H1 (cell line): ENCODE results near the gene CAMKMT. TPM values are rescaled to one million over a fixed set of nuclear protein-coding genes. Genes with fewer than 3 reads are reported as not detected.

Experiments
- CTCF ChIA-PET: fragments of 300-600 bp; sonication (Branson Sonifier 250); formaldehyde crosslinking; loops from one replicate; lab custom pipeline; 2021; ENCODE audit not compliant: partially characterized antibody; lab: Charles Lee
- POLR2A ChIA-PET: fragments of 300-600 bp; sonication (Branson Sonifier 250); formaldehyde crosslinking; loops from one replicate; lab custom pipeline; 2021; ENCODE audit warnings: inconsistent platforms; ENCODE audit not compliant: partially characterized antibody; lab: Charles Lee
- DNase-seq, 2 experiments: peaks; one replicate each; pipeline versions ENCODE4 v3.0.0 to v3.0.0-alpha.2; 2010 to 2022; ENCODE audit warnings: low spot score in 2 of 2, low read depth in 1 of 2, mixed read lengths in 1 of 2
- FAIRE-seq: peaks from 2 replicates; lab custom pipeline; 2011; peaks lifted over from hg19 to GRCh38; lab: Jason Lieb, UNC
- H2AFZ ChIP-seq: 2 replicates; pipeline ENCODE4 v1.8.1; 2012; ENCODE audit warnings: low read length, inconsistent platforms
- H2AK5ac ChIP-seq: 2 replicates; pipeline ENCODE4 v1.6.1; 2013; ENCODE audit warnings: low read depth, low read length
- H2BK120ac ChIP-seq: replicated peaks from 2 replicates; pipeline ENCODE3; 2013; ENCODE audit warnings: low read depth, low read length, inconsistent platforms
- H2BK12ac ChIP-seq: 2 replicates; pipeline ENCODE4 v1.6.1; 2013; ENCODE audit warnings: low read depth, low read length
- H2BK15ac ChIP-seq: 2 replicates; pipeline ENCODE4 v1.6.1; 2013; ENCODE audit warnings: low read length
- H2BK20ac ChIP-seq: 2 replicates; pipeline ENCODE4 v1.6.1; 2013; ENCODE audit warnings: low read length
- H2BK5ac ChIP-seq: 2 replicates; pipeline ENCODE4 v1.6.1; 2013; ENCODE audit warnings: low read depth, low read length
- H3K14ac ChIP-seq: 2 replicates; pipeline ENCODE4 v1.6.1; 2013; ENCODE audit warnings: inconsistent platforms; ENCODE audit not compliant: insufficient read length
- H3K18ac ChIP-seq: 2 replicates; pipeline ENCODE4 v1.6.1; 2013; ENCODE audit warnings: low read length; ENCODE audit errors: extremely low read depth
- H3K23ac ChIP-seq: 2 replicates; pipeline ENCODE4 v1.6.1; 2013; ENCODE audit warnings: inconsistent platforms; ENCODE audit not compliant: insufficient read length
- H3K23me2 ChIP-seq: 2 replicates; pipeline ENCODE4 v1.6.1; 2013; ENCODE audit warnings: low read depth, low read length
- H3K27ac ChIP-seq: 2 replicates; pipeline ENCODE4 v1.6.1; 2011; ENCODE audit warnings: low read depth, low read length, inconsistent platforms
- H3K27me3 ChIP-seq, 4 experiments: replicated peaks in 1 of 4; 1 replicate in 1 of 4; 2 replicates in 3 of 4; pipeline versions ENCODE4 v1.6.1 to v1.8.1; 2011 to 2013; ENCODE audit warnings: low read length in 3 of 4, mild to moderate bottlenecking in 3 of 4, inconsistent platforms in 2 of 4, mixed read lengths in 2 of 4, moderate library complexity in 1 of 4; ENCODE audit not compliant: control insufficient read depth in 3 of 4, insufficient read depth in 3 of 4; ENCODE audit errors: extremely low read depth in 1 of 4
- H3K36me3 ChIP-seq, 4 experiments: 2 replicates each; pipeline versions ENCODE4 v1.6.1 to v1.8.1; 2011 to 2013; ENCODE audit warnings: mild to moderate bottlenecking in 4 of 4, low read length in 3 of 4, moderate library complexity in 2 of 4, control low read depth in 1 of 4, inconsistent platforms in 1 of 4; ENCODE audit not compliant: insufficient read depth in 4 of 4, control insufficient read depth in 2 of 4
- H3K4ac ChIP-seq: replicated peaks from 2 replicates; pipeline ENCODE3; 2013; ENCODE audit warnings: low read length, low read depth, mixed read lengths, inconsistent platforms; ENCODE audit not compliant: insufficient read length
- H3K4me1 ChIP-seq, 4 experiments: replicated peaks in 1 of 4; 1 replicate in 1 of 4; 2 replicates in 3 of 4; pipeline versions ENCODE4 v1.6.1 to v1.8.1; 2011 to 2013; ENCODE audit warnings: low read length in 3 of 4, inconsistent platforms in 2 of 4, mixed read lengths in 1 of 4; ENCODE audit not compliant: insufficient read depth in 4 of 4, control insufficient read depth in 3 of 4
- H3K4me2 ChIP-seq, 2 experiments: 2 replicates each; pipeline versions ENCODE4 v1.6.1 to v1.8.1; 2011 to 2013; ENCODE audit warnings: low read depth in 2 of 2, low read length in 2 of 2, control low read depth in 1 of 2, inconsistent platforms in 1 of 2, mild to moderate bottlenecking in 1 of 2; ENCODE audit not compliant: insufficient read depth in 1 of 2
- H3K4me3 ChIP-seq, 4 experiments: fragments of 200-600, 300-600 bp in 1 of 4; sonication (generic), shearing (Covaris generic), sonication (Bioruptor Twin) in 1 of 4; 2 replicates each; pipeline versions ENCODE4 v1.5.1 to v1.8.1; 2011 to 2016; ENCODE audit warnings: low read length in 4 of 4, low read depth in 3 of 4, control low read depth in 2 of 4, inconsistent platforms in 2 of 4, mild to moderate bottlenecking in 2 of 4, mixed read lengths in 1 of 4, moderate library complexity in 1 of 4; ENCODE audit not compliant: insufficient read depth in 2 of 4; ENCODE audit errors: extremely low read depth in 1 of 4
- H3K56ac ChIP-seq: replicated peaks from 2 replicates; pipeline ENCODE3; 2013; ENCODE audit warnings: low read depth, mild to moderate bottlenecking, mixed read lengths, low read length, inconsistent platforms; ENCODE audit not compliant: insufficient read length
- H3K79me1 ChIP-seq: 2 replicates; pipeline ENCODE4 v1.6.1; 2013; ENCODE audit warnings: low read depth, low read length, control low read depth
- H3K79me2 ChIP-seq, 2 experiments: 2 replicates each; pipeline versions ENCODE4 v1.6.1 to v1.8.1; 2012 to 2013; ENCODE audit warnings: low read length in 2 of 2, mild to moderate bottlenecking in 2 of 2, inconsistent platforms in 1 of 2; ENCODE audit not compliant: insufficient read depth in 2 of 2, control insufficient read depth in 1 of 2
- H3K9ac ChIP-seq, 4 experiments: replicated peaks in 1 of 4; 1 replicate in 1 of 4; 2 replicates in 3 of 4; pipeline versions ENCODE4 v1.6.1 to v1.8.1; 2011 to 2013; ENCODE audit warnings: low read depth in 3 of 4, low read length in 3 of 4, control low read depth in 2 of 4, mild to moderate bottlenecking in 2 of 4, moderate library complexity in 2 of 4, inconsistent platforms in 1 of 4; ENCODE audit errors: extremely low read depth in 1 of 4
- H3K9me3 ChIP-seq, 2 experiments: 2 replicates each; pipeline versions ENCODE4 v1.6.1 to v1.8.1; 2012 to 2013; ENCODE audit warnings: mild to moderate bottlenecking in 2 of 2, moderate library complexity in 2 of 2, control low read depth in 1 of 2, inconsistent platforms in 1 of 2, low read depth in 1 of 2, low read length in 1 of 2, mixed read lengths in 1 of 2; ENCODE audit not compliant: insufficient read depth in 2 of 2
- H4K20me1 ChIP-seq, 2 experiments: replicated peaks in 1 of 2; 2 replicates each; pipeline versions ENCODE3 to v1.8.1; 2011 to 2013; ENCODE audit warnings: inconsistent platforms in 2 of 2, low read length in 2 of 2, mild to moderate bottlenecking in 1 of 2; ENCODE audit not compliant: insufficient read depth in 2 of 2, control insufficient read depth in 1 of 2
- H4K5ac ChIP-seq: 2 replicates; pipeline ENCODE4 v1.6.1; 2013; ENCODE audit warnings: low read length, low read depth, mixed read lengths, inconsistent platforms; ENCODE audit not compliant: insufficient read length
- H4K8ac ChIP-seq: 2 replicates; pipeline ENCODE4 v1.8.0; 2013; ENCODE audit warnings: mild to moderate bottlenecking, moderate library complexity, low read length, inconsistent platforms; ENCODE audit not compliant: insufficient read depth; ENCODE audit errors: extremely low read depth
- H4K91ac ChIP-seq: replicated peaks from 2 replicates; pipeline ENCODE3; 2013; ENCODE audit warnings: low read length, mixed read lengths, inconsistent platforms; ENCODE audit not compliant: insufficient read length
- ATF3 ChIP-seq: IDR thresholded peaks from 2 replicates; pipeline ENCODE4 v1.6.1; 2011; ENCODE audit warnings: low read depth, mild to moderate bottlenecking, low read length; ENCODE audit not compliant: insufficient read depth
- BCL11A ChIP-seq, 2 experiments: IDR thresholded peaks; one replicate each; pipeline ENCODE4 v1.6.1; 2011; ENCODE audit warnings: low read depth in 2 of 2, low read length in 2 of 2, mild to moderate bottlenecking in 2 of 2
- CTCF ChIP-seq, 3 experiments: IDR thresholded peaks; 1 replicate in 2 of 3; 2 replicates in 1 of 3; pipeline versions ENCODE4 v1.5.1 to v1.6.1; 2011; ENCODE audit warnings: low read length in 3 of 3, mild to moderate bottlenecking in 3 of 3, inconsistent platforms in 2 of 3, low read depth in 1 of 3, moderate library complexity in 1 of 3; ENCODE audit not compliant: insufficient read depth in 1 of 3; ENCODE audit errors: control extremely low read depth in 1 of 3
- GTF2F1 ChIP-seq: IDR thresholded peaks from 2 replicates; pipeline ENCODE4 v1.6.1; 2012; ENCODE audit warnings: low read depth, low read length, improper control_type of control experiment, borderline replicate concordance
- JUND ChIP-seq: IDR thresholded peaks from 2 replicates; pipeline ENCODE4 v1.6.1; 2011; ENCODE audit warnings: mild to moderate bottlenecking, improper control_type of control experiment, low read length
- KDM1A ChIP-seq: fragments of 200-600, 300-600 bp; sonication (generic); IDR thresholded peaks from 2 replicates; pipeline ENCODE4 v1.7.1; 2016; ENCODE audit warnings: mild to moderate bottlenecking, low read length, borderline replicate concordance
- KDM5A ChIP-seq: fragments of 200-600 bp; IDR thresholded peaks from 2 replicates; pipeline ENCODE4 v1.7.1; 2012; ENCODE audit warnings: mild to moderate bottlenecking, low read length, inconsistent platforms, mixed read lengths
- POLR2AphosphoS5 ChIP-seq: IDR thresholded peaks from 2 replicates; pipeline ENCODE4 v1.6.1; 2011; ENCODE audit warnings: low read depth, low read length
- SP4 ChIP-seq: IDR thresholded peaks from 2 replicates; pipeline ENCODE4 v1.6.1; 2012; ENCODE audit warnings: low read length, inconsistent platforms
- SUZ12 ChIP-seq: fragments of 200-600 bp; sonication (generic); IDR thresholded peaks from 2 replicates; pipeline ENCODE4 v1.6.1; 2012; ENCODE audit warnings: mild to moderate bottlenecking, inconsistent platforms, low read length, moderate library complexity, mixed read lengths
- YY1 ChIP-seq: IDR thresholded peaks from 2 replicates; pipeline ENCODE4 v1.6.1; 2011; ENCODE audit warnings: low read depth, mild to moderate bottlenecking, low read length
- WGBS, 2 experiments: shearing (Covaris generic) in 1 of 2; methylation state at CpG; one replicate each; pipeline versions ENCODE4 v1.1.6 to v1.1.7; 2013 to 2015; ENCODE audit warnings: low lambda C conversion rate in 2 of 2, mixed read lengths in 2 of 2, inconsistent platforms in 1 of 2, low coverage in 1 of 2, missing lambda C conversion rate in 1 of 2; ENCODE audit not compliant: insufficient replicate concordance in 2 of 2, insufficient coverage in 1 of 2, insufficient read length in 1 of 2; ENCODE audit errors: extremely low coverage in 1 of 2, missing lambda C conversion rate in 1 of 2; 5-methylcytosine and 5-hydroxymethylcytosine counted together
- polyA plus RNA-seq, 7 experiments: library from polyadenylated mRNA; depleted of rRNA in 3 of 7; stranded (reverse) in 5 of 7; unstranded in 2 of 7; fragments of >200 nt in 5 of 7; fragments of 200-250 nt in 2 of 7; gene quantifications; 1 replicate in 5 of 7; 2 replicates in 1 of 7; 4 replicates in 1 of 7; pipeline versions ENCODE4 v1.2.1 to v1.2.3, GENCODE V29; 2011 to 2013; ENCODE audit warnings: missing spikeins in 2 of 7, mixed read lengths in 2 of 7
- total RNA-seq: library from RNA; stranded (reverse); fragmentation: NEBNext Ultra II Directional; extraction: Animal tissue kit (Norgen Biotek cat#: 25700); gene quantifications from 2 replicates; pipeline ENCODE4 v1.2.1, GENCODE V29; 2021

The CAMKMT gene
- total and polyA plus RNA-seq, 2 of the 8 experiments (the other 6 are each of a cell fraction or from before 2014, with no cell fraction given): 14.7 to 22.4 TPM

GRCh38 chr2:44495544-44495943 is 133.8 kb downstream of the CAMKMT start:
- H3K79me1 ChIP-seq: no peaks in the 10 kb centered on the region
- no peak overlapping the region for H3K4me2 ChIP-seq
- H3K4me3 ChIP-seq: no peak overlapping the region
- CTCF ChIA-PET: interaction anchor here (0.6 to 1.4 kb wide), 2 partner anchors 15 to 30 kb away, joined by 3 to 6 read pairs; no protein-coding TSS in a partner anchor
- no peak for DNase-seq
- no peak overlapping the region for H3K56ac ChIP-seq
- H2AK5ac ChIP-seq: no peak overlapping the region
- FAIRE-seq: no peak
- POLR2A ChIA-PET: interaction anchor here (1.7 kb wide), 1 partner anchor 12 kb away, joined by 4 read pairs; no protein-coding TSS in a partner anchor
- no peaks in the 10 kb centered on the region for H3K79me2 ChIP-seq
- 93% methylated on average over 1 of the region's 1 CpG; no CpG with 5 or more reads in 1 of the 2 experiments for WGBS, 2 experiments
- no peaks in the 10 kb centered on the region for H3K23me2 ChIP-seq
- H4K91ac ChIP-seq: no peak overlapping the region
- H3K14ac ChIP-seq: no peak overlapping the region
- no peak overlapping the region for H3K23ac ChIP-seq
- peaks cover 0 to 7% (median 0%) of the 10 kb centered on the region in 4 experiments; a peak in 2 of 7 replicates for H3K4me1 ChIP-seq
- H2BK12ac ChIP-seq: no peak overlapping the region
- H3K4ac ChIP-seq: no peak overlapping the region
- no peak overlapping the region for H2BK120ac ChIP-seq
- no peak overlapping the region for H3K9ac ChIP-seq
- H3K27ac ChIP-seq: no peak overlapping the region
- no peaks in the 10 kb centered on the region for H4K20me1 ChIP-seq
- H4K5ac ChIP-seq: no peak overlapping the region
- H2BK5ac ChIP-seq: no peak overlapping the region
- H2AFZ ChIP-seq: no peak overlapping the region
- no peak overlapping the region for H4K8ac ChIP-seq
- no peaks in the 10 kb centered on the region for H3K9me3 ChIP-seq
- no peaks in the 10 kb centered on the region for H3K36me3 ChIP-seq
- no peak overlapping the region for H2BK15ac ChIP-seq
- no peaks in the 10 kb centered on the region for H3K27me3 ChIP-seq
- H2BK20ac ChIP-seq: no peak overlapping the region
- H3K18ac ChIP-seq: no peak overlapping the region
- no peak for TF ChIP-seq BCL11A (IDR thresholded peaks at IDR 0.05; ENCODE audit: low read depth in 2 of 2, low read length in 2 of 2)
- TF ChIP-seq SP4: no peak
- no peak for TF ChIP-seq POLR2AphosphoS5
- no peak for TF ChIP-seq YY1
- TF ChIP-seq CTCF (IDR thresholded peaks at IDR 0.05; ENCODE audit: control extremely low read depth in 1 of 3, insufficient read depth in 1 of 3, low read depth in 1 of 3, low read length in 3 of 3): no peak
- TF ChIP-seq KDM5A: no peak
- TF ChIP-seq SUZ12: no peak
- no peak for TF ChIP-seq KDM1A
- TF ChIP-seq GTF2F1: no peak
- TF ChIP-seq ATF3: no peak
- TF ChIP-seq JUND: no peak
